ENCODE results near the gene AGMO. TPM values are rescaled to one million over a fixed set of nuclear protein-coding genes. Genes with fewer than 3 reads are reported as not detected.

The AGMO gene
- total RNA-seq, 4 donors from 2014 or later = 0.17 to 0.83 (median 0.45) TPM; not detected in 1

- H3K36me3 ChIP-seq = no peaks in the 10 kb centered on the region
- 0% methylated on average over 1 of the region's 1 CpG for WGBS
- H3K27me3 ChIP-seq = no peaks in the 10 kb centered on the region
- TF ChIP-seq POLR2AphosphoS5 (IDR thresholded peaks at IDR 0.05) (no peak), EP300 (IDR thresholded peaks at IDR 0.05) (no peak), POLR2A (IDR thresholded peaks at IDR 0.05; ENCODE audit: low read depth) (no peak)
- TF ChIP-seq, protein P1, sequence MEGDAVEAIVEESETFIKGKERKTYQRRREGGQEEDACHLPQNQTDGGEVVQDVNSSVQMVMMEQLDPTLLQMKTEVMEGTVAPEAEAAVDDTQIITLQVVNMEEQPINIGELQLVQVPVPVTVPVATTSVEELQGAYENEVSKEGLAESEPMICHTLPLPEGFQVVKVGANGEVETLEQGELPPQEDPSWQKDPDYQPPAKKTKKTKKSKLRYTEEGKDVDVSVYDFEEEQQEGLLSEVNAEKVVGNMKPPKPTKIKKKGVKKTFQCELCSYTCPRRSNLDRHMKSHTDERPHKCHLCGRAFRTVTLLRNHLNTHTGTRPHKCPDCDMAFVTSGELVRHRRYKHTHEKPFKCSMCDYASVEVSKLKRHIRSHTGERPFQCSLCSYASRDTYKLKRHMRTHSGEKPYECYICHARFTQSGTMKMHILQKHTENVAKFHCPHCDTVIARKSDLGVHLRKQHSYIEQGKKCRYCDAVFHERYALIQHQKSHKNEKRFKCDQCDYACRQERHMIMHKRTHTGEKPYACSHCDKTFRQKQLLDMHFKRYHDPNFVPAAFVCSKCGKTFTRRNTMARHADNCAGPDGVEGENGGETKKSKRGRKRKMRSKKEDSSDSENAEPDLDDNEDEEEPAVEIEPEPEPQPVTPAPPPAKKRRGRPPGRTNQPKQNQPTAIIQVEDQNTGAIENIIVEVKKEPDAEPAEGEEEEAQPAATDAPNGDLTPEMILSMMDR (IDR thresholded peaks at IDR 0.05) = no peak
- H3K27ac ChIP-seq (replicated peaks in 1 of 4) = no peak overlapping the region
- intact Hi-C loops (cut with DNase I) = no loop called here
- H3K9me3 ChIP-seq = no peaks in the 10 kb centered on the region
- DNase-seq (ENCODE audit: extremely low spot score) = no peak
- H3K4me1 ChIP-seq = peaks cover 0 to 16% (median 14%) of the 10 kb centered on the region in 4 donors
- H3K4me3 ChIP-seq = no peak overlapping the region
These were observed 402.6 kb downstream of the AGMO start for GRCh38 chr7:15159261-15159660.

- 59% methylated on average over 3 of the region's 3 CpGs for WGBS
- intact Hi-C loops (cut with DNase I) = no loop called here
These were observed 403.5 kb downstream of the AGMO start for GRCh38 chr7:15158141-15158810.

More at GRCh38 chr7:15158141-15158810, 403.5 kb downstream of the AGMO start:
- no peak overlapping the region for H3K4me3 ChIP-seq
- TF ChIP-seq, protein P1 (IDR thresholded peaks at IDR 0.05) = no peak
- TF ChIP-seq POLR2A (IDR thresholded peaks at IDR 0.05; ENCODE audit: low read depth) = no peak
- no peak for TF ChIP-seq POLR2AphosphoS5 (IDR thresholded peaks at IDR 0.05)
- no peak for TF ChIP-seq EP300 (IDR thresholded peaks at IDR 0.05)
- H3K27me3 ChIP-seq = no peaks in the 10 kb centered on the region
- no peak for DNase-seq (ENCODE audit: extremely low spot score)
- peaks cover 0 to 16% (median 14%) of the 10 kb centered on the region in 4 donors for H3K4me1 ChIP-seq
- no peaks in the 10 kb centered on the region for H3K36me3 ChIP-seq
- no peaks in the 10 kb centered on the region for H3K9me3 ChIP-seq
- no peak overlapping the region for H3K27ac ChIP-seq (replicated peaks in 1 of 4)

Other genes with a start within 250 kb of the AGMO start
- 10 to 100 TPM in 3 of 4 donors, 1 to 10 TPM in 1; 3.6 to 32.3 (median 13.0) TPM for gene MEOX2, start 124.7 kb upstream of the AGMO start, total RNA-seq